Liver (tissue), 9 donors: ENCODE results near the gene PPP2R5C. TPM values are rescaled to one million over a fixed set of nuclear protein-coding genes. Genes with fewer than 3 reads are reported as not detected.

ENCODE experiments used
- DNase-seq: peaks from one replicate; pipeline ENCODE4 v3.0.0-alpha.2; 2017; ENCODE audit warnings: low spot score
- H3K27ac ChIP-seq, 2 donors: one replicate each; pipeline ENCODE4 v1.7.0; 2013; ENCODE audit warnings: inconsistent platforms in 2 of 2, low read length in 2 of 2, control low read depth in 1 of 2, low read depth in 1 of 2, mild to moderate bottlenecking in 1 of 2
- H3K27me3 ChIP-seq, 4 donors: one replicate each; pipeline versions ENCODE4 v1.6.1 to v1.7.0; 2013; ENCODE audit warnings: low read length in 3 of 4, inconsistent platforms in 1 of 4, mild to moderate bottlenecking in 1 of 4, moderate library complexity in 1 of 4; ENCODE audit not compliant: control insufficient read depth in 4 of 4, insufficient read depth in 4 of 4
- H3K36me3 ChIP-seq, 4 donors: one replicate each; pipeline versions ENCODE4 v1.6.1 to v1.7.0; 2013; ENCODE audit warnings: low read length in 3 of 4, mild to moderate bottlenecking in 3 of 4, low read depth in 1 of 4, moderate library complexity in 1 of 4; ENCODE audit not compliant: control insufficient read depth in 4 of 4, insufficient read depth in 3 of 4
- H3K4me1 ChIP-seq, 4 donors: one replicate each; pipeline versions ENCODE4 v1.6.1 to v1.7.0; 2013; ENCODE audit warnings: low read length in 3 of 4, mild to moderate bottlenecking in 3 of 4, moderate library complexity in 1 of 4; ENCODE audit not compliant: control insufficient read depth in 4 of 4, insufficient read depth in 4 of 4
- H3K4me3 ChIP-seq, 3 donors: one replicate each; pipeline versions ENCODE4 v1.6.1 to v1.7.0; 2013; ENCODE audit warnings: low read length in 3 of 3, control low read depth in 1 of 3, low read depth in 1 of 3, mild to moderate bottlenecking in 1 of 3
- H3K9ac ChIP-seq, 2 donors: one replicate each; pipeline ENCODE4 v1.7.0; 2013; ENCODE audit warnings: low read length in 2 of 2, mild to moderate bottlenecking in 2 of 2, moderate library complexity in 2 of 2, control low read depth in 1 of 2, low read depth in 1 of 2
- H3K9me3 ChIP-seq, 4 donors: one replicate each; pipeline versions ENCODE4 v1.6.1 to v1.7.0; 2013; ENCODE audit warnings: low read length in 3 of 4; ENCODE audit not compliant: control insufficient read depth in 4 of 4
- FOXA1 ChIP-seq: IDR thresholded peaks from 2 replicates; pipeline ENCODE4 v1.6.1; 2016; ENCODE audit warnings: antibody characterized with exemption
- FOXA2 ChIP-seq: IDR thresholded peaks from 2 replicates; pipeline ENCODE4 v1.6.1; 2016; ENCODE audit warnings: antibody characterized with exemption
- GABPA ChIP-seq, 2 donors: IDR thresholded peaks in 1 of 2; conservative IDR thresholded peaks in 1 of 2; 2 replicates each; pipeline ENCODE4 v1.6.1; 2016; ENCODE audit warnings: antibody characterized with exemption in 2 of 2, mild to moderate bottlenecking in 1 of 2, moderate library complexity in 1 of 2
- HNF4A ChIP-seq, 2 donors: conservative IDR thresholded peaks; 2 replicates each; pipeline ENCODE4 v1.6.1; 2016; ENCODE audit warnings: antibody characterized with exemption in 2 of 2, mild to moderate bottlenecking in 2 of 2
- HNF4G ChIP-seq: IDR thresholded peaks from 2 replicates; pipeline ENCODE4 v1.6.1; 2016; ENCODE audit warnings: antibody characterized with exemption
- JUND ChIP-seq, 2 donors: IDR thresholded peaks; 2 replicates each; pipeline ENCODE4 v1.6.1; 2016; ENCODE audit warnings: antibody characterized with exemption in 2 of 2
- NR2F2 ChIP-seq: IDR thresholded peaks from 2 replicates; pipeline ENCODE4 v1.6.1; 2016; ENCODE audit warnings: antibody characterized with exemption
- RAD21 ChIP-seq, 2 donors: IDR thresholded peaks; 2 replicates each; pipeline ENCODE4 v1.6.1; 2016; ENCODE audit warnings: antibody characterized with exemption in 2 of 2, mild to moderate bottlenecking in 2 of 2
- RXRA ChIP-seq, 2 donors: IDR thresholded peaks; 2 replicates each; pipeline ENCODE4 v1.6.1; 2017 to 2018; ENCODE audit warnings: antibody characterized with exemption in 2 of 2, mild to moderate bottlenecking in 1 of 2
- SP1 ChIP-seq: IDR thresholded peaks from 2 replicates; pipeline ENCODE4 v1.6.1; 2018; ENCODE audit warnings: antibody characterized with exemption, mild to moderate bottlenecking
- TAF1 ChIP-seq: conservative IDR thresholded peaks from 2 replicates; pipeline ENCODE4 v1.6.1; 2016; ENCODE audit warnings: antibody characterized with exemption, mild to moderate bottlenecking
- YY1 ChIP-seq: IDR thresholded peaks from 2 replicates; pipeline ENCODE4 v1.6.1; 2016; ENCODE audit warnings: antibody characterized with exemption, mild to moderate bottlenecking
- WGBS: extraction: QIAGEN DNeasy Blood & Tissue Kit; methylation state at CpG from one replicate; pipeline ENCODE4 v1.1.7; 2013; 5-methylcytosine and 5-hydroxymethylcytosine counted together
- polyA plus RNA-seq, 2 donors: library from polyadenylated mRNA; stranded (reverse) in 1 of 2; unstranded in 1 of 2; fragments of 200-250 nt in 1 of 2; fragments of >200 nt in 1 of 2; fragmentation: Nextera tagmentation in 1 of 2; extraction: Ambion mirVana in 1 of 2; gene quantifications; one replicate each; pipeline versions ENCODE4 v1.2.1 to v1.2.3, GENCODE V29; 2013 to 2015
- total RNA-seq, 2 donors: library from RNA; depleted of rRNA; stranded (reverse); fragments of >200 nt; gene quantifications; one replicate each; pipeline ENCODE4 v1.2.3, GENCODE V29; 2014
- TF ChIP-seq, protein P1 (sequence below): IDR thresholded peaks from 2 replicates; pipeline ENCODE4 v1.6.1; 2016; ENCODE audit warnings: antibody characterized with exemption
- TF ChIP-seq, protein P2 (sequence below): fragments of 150-350 bp; IDR thresholded peaks from 2 replicates; pipeline ENCODE4 v1.5.1; 2017; ENCODE audit warnings: improper control_type of control experiment, low read depth, low read length; ENCODE audit not compliant: missing input control
- TF ChIP-seq, protein P3 (sequence below): IDR thresholded peaks from 2 replicates; pipeline ENCODE4 v1.6.1; 2016; ENCODE audit warnings: antibody characterized with exemption
- TF ChIP-seq, protein P4 (sequence below): IDR thresholded peaks from 2 replicates; pipeline ENCODE4 v1.6.1; 2016; ENCODE audit warnings: antibody characterized with exemption, mild to moderate bottlenecking
- donor health status: healthy.
- donor health status: healthy.
- donor health status: healthy.
- donor health status: healthy.
- donor health status: healthy.

Gene PPP2R5C
- total and polyA plus RNA-seq, 4 donors, result 33.5 to 52.3 (median 43.9) TPM

DNA sequence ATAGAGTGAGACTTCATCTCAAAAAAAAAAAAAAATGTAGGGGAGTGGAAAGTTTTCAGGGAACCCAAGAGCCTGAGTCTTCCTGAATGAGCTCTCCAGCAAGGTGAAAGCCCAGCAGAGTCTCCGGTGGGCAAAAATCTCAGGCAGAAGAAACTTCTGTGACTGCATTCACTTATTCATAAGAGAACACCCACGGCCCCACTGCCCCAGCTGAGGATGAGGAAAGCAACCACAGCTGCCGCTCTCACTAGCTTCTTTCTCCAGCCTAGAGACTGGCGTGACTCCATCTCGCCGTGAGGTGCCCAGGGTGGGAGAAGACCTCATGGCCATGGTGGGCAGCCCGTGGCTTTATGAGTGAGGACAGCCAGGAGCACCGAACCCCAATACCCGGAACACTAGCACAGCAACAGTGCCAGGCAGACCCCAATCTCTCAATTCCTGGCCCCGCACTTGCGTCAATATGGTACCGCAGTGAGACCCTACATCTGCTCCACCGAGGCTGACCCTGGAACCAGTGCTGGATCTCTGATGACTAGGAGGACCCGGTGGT lies 173.2 kb downstream of the PPP2R5C start:
- TF ChIP-seq TAF1, result no peak
- TF ChIP-seq GABPA (IDR thresholded peaks at IDR 0.05 in 1 of 2, conservative IDR thresholded peaks at IDR 0.05 in 1 of 2), result no peak
- TF ChIP-seq NR2F2, result no peak
- no peak overlapping the region for H3K9ac ChIP-seq
- no peak overlapping the region for H3K4me3 ChIP-seq
- no peak for DNase-seq
- H3K4me1 ChIP-seq, result no peaks in the 10 kb centered on the region
- H3K36me3 ChIP-seq, result no peaks in the 10 kb centered on the region
- WGBS, result 91% methylated on average over 14 of the region's 14 CpGs
- H3K27me3 ChIP-seq, result no peaks in the 10 kb centered on the region
- no peaks in the 10 kb centered on the region for H3K9me3 ChIP-seq
- no peak overlapping the region for H3K27ac ChIP-seq

DNA sequence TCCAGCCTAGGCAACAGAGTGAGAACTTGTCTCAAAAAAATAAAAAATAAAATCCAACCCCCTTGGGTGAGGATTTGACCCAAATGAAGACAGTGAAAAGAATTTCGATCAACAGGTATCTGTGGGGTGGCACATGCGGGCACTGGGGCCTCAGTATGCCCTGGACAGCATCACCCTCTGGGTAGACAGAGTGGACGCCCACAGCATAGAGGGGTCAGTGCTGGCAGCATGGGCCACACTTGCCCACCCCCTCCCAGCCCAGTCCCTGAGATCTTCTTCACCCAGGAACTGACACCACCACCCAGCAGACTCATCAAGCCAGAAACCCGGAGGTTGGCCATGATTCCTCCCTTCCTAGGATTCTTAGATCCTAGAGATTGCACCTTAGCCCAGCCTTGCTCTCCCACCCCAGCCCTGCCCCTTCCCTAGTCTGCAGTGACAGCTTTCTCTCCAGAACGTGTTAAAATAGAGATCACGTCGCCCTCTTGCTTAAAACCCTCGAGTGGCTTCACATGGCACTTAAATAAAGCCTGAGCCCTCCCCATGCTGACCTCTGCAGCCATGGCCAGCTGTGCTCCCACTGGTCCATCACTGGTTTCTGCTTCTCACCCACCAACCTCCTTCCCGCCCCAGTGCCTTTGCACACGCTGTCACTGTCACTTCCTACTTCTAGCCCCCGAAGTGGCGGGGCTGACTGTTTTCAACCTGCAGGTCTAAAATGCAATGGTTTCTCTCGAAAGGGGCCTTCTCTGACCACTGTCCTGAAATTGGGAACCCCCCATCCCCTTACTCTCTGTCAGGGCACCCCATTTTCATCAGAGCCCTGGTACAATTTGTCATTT lies 176.6 kb downstream of the PPP2R5C start:
- no peak overlapping the region for H3K9ac ChIP-seq
- 66% methylated on average over 13 of the region's 13 CpGs for WGBS
- no peak overlapping the region for H3K4me3 ChIP-seq
- H3K9me3 ChIP-seq, result no peaks in the 10 kb centered on the region
- no peaks in the 10 kb centered on the region for H3K4me1 ChIP-seq
- H3K27ac ChIP-seq, result no peak overlapping the region
- no peaks in the 10 kb centered on the region for H3K36me3 ChIP-seq
- TF ChIP-seq RAD21 (IDR thresholded peaks at IDR 0.05) (no peak), HNF4A (conservative IDR thresholded peaks at IDR 0.05) (no peak), RXRA (IDR thresholded peaks at IDR 0.05) (no peak), HNF4G (no peak), TAF1 (no peak), GABPA (IDR thresholded peaks at IDR 0.05 in 1 of 2, conservative IDR thresholded peaks at IDR 0.05 in 1 of 2) (no peak)
- TF ChIP-seq, protein P1, sequence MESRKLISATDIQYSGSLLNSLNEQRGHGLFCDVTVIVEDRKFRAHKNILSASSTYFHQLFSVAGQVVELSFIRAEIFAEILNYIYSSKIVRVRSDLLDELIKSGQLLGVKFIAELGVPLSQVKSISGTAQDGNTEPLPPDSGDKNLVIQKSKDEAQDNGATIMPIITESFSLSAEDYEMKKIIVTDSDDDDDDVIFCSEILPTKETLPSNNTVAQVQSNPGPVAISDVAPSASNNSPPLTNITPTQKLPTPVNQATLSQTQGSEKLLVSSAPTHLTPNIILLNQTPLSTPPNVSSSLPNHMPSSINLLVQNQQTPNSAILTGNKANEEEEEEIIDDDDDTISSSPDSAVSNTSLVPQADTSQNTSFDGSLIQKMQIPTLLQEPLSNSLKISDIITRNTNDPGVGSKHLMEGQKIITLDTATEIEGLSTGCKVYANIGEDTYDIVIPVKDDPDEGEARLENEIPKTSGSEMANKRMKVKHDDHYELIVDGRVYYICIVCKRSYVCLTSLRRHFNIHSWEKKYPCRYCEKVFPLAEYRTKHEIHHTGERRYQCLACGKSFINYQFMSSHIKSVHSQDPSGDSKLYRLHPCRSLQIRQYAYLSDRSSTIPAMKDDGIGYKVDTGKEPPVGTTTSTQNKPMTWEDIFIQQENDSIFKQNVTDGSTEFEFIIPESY, result no peak
- no peak for DNase-seq
- no peaks in the 10 kb centered on the region for H3K27me3 ChIP-seq

DNA sequence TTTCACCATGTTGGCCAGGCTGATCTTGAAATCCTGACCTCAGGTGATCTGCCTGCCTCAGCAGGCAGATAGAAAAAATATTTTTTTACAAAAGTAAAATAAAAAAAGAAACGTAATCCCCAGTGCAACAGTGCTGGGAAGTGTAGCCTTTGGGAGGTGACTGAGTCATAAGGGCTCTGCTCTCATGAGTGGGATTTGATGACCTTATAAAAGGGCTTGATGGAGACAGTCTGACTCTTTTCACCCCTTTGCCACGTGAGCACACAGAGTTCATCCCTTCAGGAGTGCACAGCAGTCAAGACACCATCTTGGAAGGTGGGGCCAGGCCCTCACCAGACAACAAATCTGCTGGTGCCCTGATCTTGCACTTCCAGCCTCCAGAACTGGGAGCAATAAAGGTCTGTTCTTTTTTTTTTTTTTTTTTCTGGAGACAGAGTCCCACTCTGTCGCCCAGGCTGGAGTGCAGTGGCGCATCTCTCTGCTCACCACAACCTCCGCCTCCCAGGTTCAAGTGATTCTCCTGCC lies 178.2 kb downstream of the PPP2R5C start:
- DNase-seq, result no peak
- no peaks in the 10 kb centered on the region for H3K9me3 ChIP-seq
- WGBS, result 66% methylated on average over 5 of the region's 5 CpGs
- H3K36me3 ChIP-seq, result no peaks in the 10 kb centered on the region
- H3K4me1 ChIP-seq, result no peaks in the 10 kb centered on the region
- no peak overlapping the region for H3K9ac ChIP-seq
- H3K27ac ChIP-seq, result no peak overlapping the region
- no peaks in the 10 kb centered on the region for H3K27me3 ChIP-seq
- no peak overlapping the region for H3K4me3 ChIP-seq
- TF ChIP-seq SP1 (no peak), GABPA (IDR thresholded peaks at IDR 0.05 in 1 of 2, conservative IDR thresholded peaks at IDR 0.05 in 1 of 2) (no peak), RAD21 (IDR thresholded peaks at IDR 0.05) (no peak), NR2F2 (no peak), TAF1 (no peak), FOXA2 (no peak), HNF4A (conservative IDR thresholded peaks at IDR 0.05) (no peak), HNF4G (no peak), FOXA1 (no peak), YY1 (no peak), JUND (IDR thresholded peaks at IDR 0.05) (no peak), RXRA (IDR thresholded peaks at IDR 0.05) (no peak)
- TF ChIP-seq, protein P2, sequence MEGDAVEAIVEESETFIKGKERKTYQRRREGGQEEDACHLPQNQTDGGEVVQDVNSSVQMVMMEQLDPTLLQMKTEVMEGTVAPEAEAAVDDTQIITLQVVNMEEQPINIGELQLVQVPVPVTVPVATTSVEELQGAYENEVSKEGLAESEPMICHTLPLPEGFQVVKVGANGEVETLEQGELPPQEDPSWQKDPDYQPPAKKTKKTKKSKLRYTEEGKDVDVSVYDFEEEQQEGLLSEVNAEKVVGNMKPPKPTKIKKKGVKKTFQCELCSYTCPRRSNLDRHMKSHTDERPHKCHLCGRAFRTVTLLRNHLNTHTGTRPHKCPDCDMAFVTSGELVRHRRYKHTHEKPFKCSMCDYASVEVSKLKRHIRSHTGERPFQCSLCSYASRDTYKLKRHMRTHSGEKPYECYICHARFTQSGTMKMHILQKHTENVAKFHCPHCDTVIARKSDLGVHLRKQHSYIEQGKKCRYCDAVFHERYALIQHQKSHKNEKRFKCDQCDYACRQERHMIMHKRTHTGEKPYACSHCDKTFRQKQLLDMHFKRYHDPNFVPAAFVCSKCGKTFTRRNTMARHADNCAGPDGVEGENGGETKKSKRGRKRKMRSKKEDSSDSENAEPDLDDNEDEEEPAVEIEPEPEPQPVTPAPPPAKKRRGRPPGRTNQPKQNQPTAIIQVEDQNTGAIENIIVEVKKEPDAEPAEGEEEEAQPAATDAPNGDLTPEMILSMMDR, result no peak
- TF ChIP-seq, protein P3, sequence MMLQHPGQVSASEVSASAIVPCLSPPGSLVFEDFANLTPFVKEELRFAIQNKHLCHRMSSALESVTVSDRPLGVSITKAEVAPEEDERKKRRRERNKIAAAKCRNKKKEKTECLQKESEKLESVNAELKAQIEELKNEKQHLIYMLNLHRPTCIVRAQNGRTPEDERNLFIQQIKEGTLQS, result no peak
- TF ChIP-seq, protein P1, result no peak
- TF ChIP-seq, protein P4, sequence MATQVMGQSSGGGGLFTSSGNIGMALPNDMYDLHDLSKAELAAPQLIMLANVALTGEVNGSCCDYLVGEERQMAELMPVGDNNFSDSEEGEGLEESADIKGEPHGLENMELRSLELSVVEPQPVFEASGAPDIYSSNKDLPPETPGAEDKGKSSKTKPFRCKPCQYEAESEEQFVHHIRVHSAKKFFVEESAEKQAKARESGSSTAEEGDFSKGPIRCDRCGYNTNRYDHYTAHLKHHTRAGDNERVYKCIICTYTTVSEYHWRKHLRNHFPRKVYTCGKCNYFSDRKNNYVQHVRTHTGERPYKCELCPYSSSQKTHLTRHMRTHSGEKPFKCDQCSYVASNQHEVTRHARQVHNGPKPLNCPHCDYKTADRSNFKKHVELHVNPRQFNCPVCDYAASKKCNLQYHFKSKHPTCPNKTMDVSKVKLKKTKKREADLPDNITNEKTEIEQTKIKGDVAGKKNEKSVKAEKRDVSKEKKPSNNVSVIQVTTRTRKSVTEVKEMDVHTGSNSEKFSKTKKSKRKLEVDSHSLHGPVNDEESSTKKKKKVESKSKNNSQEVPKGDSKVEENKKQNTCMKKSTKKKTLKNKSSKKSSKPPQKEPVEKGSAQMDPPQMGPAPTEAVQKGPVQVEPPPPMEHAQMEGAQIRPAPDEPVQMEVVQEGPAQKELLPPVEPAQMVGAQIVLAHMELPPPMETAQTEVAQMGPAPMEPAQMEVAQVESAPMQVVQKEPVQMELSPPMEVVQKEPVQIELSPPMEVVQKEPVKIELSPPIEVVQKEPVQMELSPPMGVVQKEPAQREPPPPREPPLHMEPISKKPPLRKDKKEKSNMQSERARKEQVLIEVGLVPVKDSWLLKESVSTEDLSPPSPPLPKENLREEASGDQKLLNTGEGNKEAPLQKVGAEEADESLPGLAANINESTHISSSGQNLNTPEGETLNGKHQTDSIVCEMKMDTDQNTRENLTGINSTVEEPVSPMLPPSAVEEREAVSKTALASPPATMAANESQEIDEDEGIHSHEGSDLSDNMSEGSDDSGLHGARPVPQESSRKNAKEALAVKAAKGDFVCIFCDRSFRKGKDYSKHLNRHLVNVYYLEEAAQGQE, result no peak
